Nephron progenitor cell (in vitro differentiated cells): ENCODE data around the gene BSG.
A peak's percentile ranks its signal among the peaks of the same experiment; 100 is the strongest.

ENCODE experiments used
- DNase-seq: peaks from one replicate; pipeline ENCODE4 v3.0.0; 2021
- H3K27ac Mint-ChIP-seq: 2 replicates; pipeline ENCODE4 v1.8.0; 2021; ENCODE audit warnings: mild to moderate bottlenecking, moderate library complexity, mixed read lengths
- H3K27me3 Mint-ChIP-seq: 2 replicates; pipeline ENCODE4 v1.8.0; 2021; ENCODE audit warnings: mild to moderate bottlenecking, low read depth, mixed read lengths; ENCODE audit not compliant: poor library complexity
- H3K36me3 Mint-ChIP-seq: 2 replicates; pipeline ENCODE4 v1.8.0; 2021; ENCODE audit warnings: low read depth, mixed read lengths
- H3K4me1 Mint-ChIP-seq: 2 replicates; pipeline ENCODE4 v1.8.0; 2021; ENCODE audit warnings: mixed read lengths
- H3K4me3 Mint-ChIP-seq: 2 replicates; pipeline ENCODE4 v1.8.0; 2021; ENCODE audit warnings: mild to moderate bottlenecking, moderate library complexity, mixed read lengths
- H3K9me3 Mint-ChIP-seq: 2 replicates; pipeline ENCODE4 v1.8.0; 2021; ENCODE audit warnings: mild to moderate bottlenecking, moderate library complexity, mixed read lengths
- CTCF ChIP-seq: fragments of 200-600 bp; sonication (generic); IDR thresholded peaks from 2 replicates; pipeline ENCODE4 v1.5.0; 2021; ENCODE audit warnings: antibody characterized with exemption

BSG gene

GRCh38 chr19:543910-544608 lies 28.3 kb upstream of the BSG start, which contains the start of gene GZMM:
Gene GZMM (plus strand): TSS chr19:544053. CDS start chr19:544072, 19 bp downstream.
- Mint-ChIP-seq H3K4me3 (no peak within 1 kb of the TSS), H3K27me3 (no peaks in the 10 kb centered on the region), H3K36me3 (peaks cover 4% of the 10 kb centered on the region), H3K27ac (peak within 1 kb of the TSS; percentile 94), H3K4me1 (peaks cover 9% of the 10 kb centered on the region), H3K9me3 (no peaks in the 10 kb centered on the region)
- TF ChIP-seq CTCF, result no peak
- no peak for DNase-seq

GRCh38 chr19:547117-547516 lies 25.3 kb upstream of the BSG start:
- TF ChIP-seq CTCF, result no peak
- no peak for DNase-seq
- Mint-ChIP-seq H3K27me3 (no peaks in the 10 kb centered on the region), H3K36me3 (peaks cover 4% of the 10 kb centered on the region), H3K27ac (no peak overlapping the region), H3K4me3 (no peak overlapping the region), H3K9me3 (no peaks in the 10 kb centered on the region), H3K4me1 (peaks cover 18% of the 10 kb centered on the region)

- DNase-seq, result no peak
- no peaks in the 10 kb centered on the region for H3K9me3 Mint-ChIP-seq
- no peak for TF ChIP-seq CTCF
- peaks cover 3% of the 10 kb centered on the region for H3K36me3 Mint-ChIP-seq
- peaks cover 18% of the 10 kb centered on the region for H3K4me1 Mint-ChIP-seq
- no peak overlapping the region for H3K4me3 Mint-ChIP-seq
- no peaks in the 10 kb centered on the region for H3K27me3 Mint-ChIP-seq
- H3K27ac Mint-ChIP-seq, result no peak overlapping the region
Observed at GRCh38 chr19:547836-548720, 24.3 kb upstream of the BSG start.

- Mint-ChIP-seq H3K27me3 (peaks cover under 1% of the 10 kb centered on the region), H3K4me3 (no peak overlapping the region), H3K9me3 (no peaks in the 10 kb centered on the region), H3K4me1 (peaks cover 13% of the 10 kb centered on the region), H3K36me3 (no peaks in the 10 kb centered on the region), H3K27ac (no peak overlapping the region)
- no peak for TF ChIP-seq CTCF
- no peak for DNase-seq
Observed at GRCh38 chr19:548886-549830, 23.2 kb upstream of the BSG start.

GRCh38 chr19:554817-555216 lies 17.6 kb upstream of the BSG start:
- Mint-ChIP-seq H3K27ac (no peak overlapping the region), H3K36me3 (peaks cover 3% of the 10 kb centered on the region), H3K9me3 (peaks cover 4% of the 10 kb centered on the region), H3K4me1 (peaks cover 28% of the 10 kb centered on the region), H3K27me3 (peaks cover 9% of the 10 kb centered on the region), H3K4me3 (no peak overlapping the region)
- no peak for TF ChIP-seq CTCF
- DNase-seq, result no peak
